OCI-LY1 (cell line): ENCODE measurements around the gene RASGRF1.
"Not testable (repeated sequence)": the region's sequence is repeated elsewhere in the genome, so short reads cannot be mapped to it uniquely, and the experiment has no call there.

Source experiments
- H2AFZ ChIP-seq: fragments of 200-600 bp; sonication (generic), shearing (Covaris generic); 2 replicates; pipeline ENCODE4 v1.6.0; 2014; ENCODE audit warnings: antibody characterized with exemption, mild to moderate bottlenecking, low read length
- H3F3A ChIP-seq: fragments of 200-600 bp; sonication (generic), shearing (Covaris generic); 2 replicates; pipeline ENCODE4 v1.6.0; 2014; ENCODE audit warnings: mild to moderate bottlenecking, antibody characterized with exemption, low read length, moderate library complexity; ENCODE audit not compliant: insufficient read depth
- H3K27ac ChIP-seq: fragments of 200-600 bp; sonication (generic); 2 replicates; pipeline ENCODE4 v1.5.1; 2014; ENCODE audit warnings: low read length, mixed run types, mild to moderate bottlenecking, low read depth; ENCODE audit not compliant: poor library complexity, severe bottlenecking
- H3K27me3 ChIP-seq: fragments of 200-600 bp; sonication (generic); 2 replicates; pipeline ENCODE4 v1.6.0; 2014; ENCODE audit warnings: antibody characterized with exemption, mild to moderate bottlenecking, low read length, moderate library complexity; ENCODE audit not compliant: insufficient read depth
- H3K36me3 ChIP-seq: fragments of 200-600 bp; sonication (generic); 2 replicates; pipeline ENCODE4 v1.6.1; 2014; ENCODE audit warnings: mild to moderate bottlenecking, antibody characterized with exemption, low read length, moderate library complexity, mixed read lengths; ENCODE audit not compliant: insufficient read depth
- H3K4me1 ChIP-seq: fragments of 200-600 bp; sonication (generic); 2 replicates; pipeline ENCODE4 v1.5.1; 2014; ENCODE audit warnings: mild to moderate bottlenecking, low read length, moderate library complexity; ENCODE audit not compliant: insufficient read depth, severe bottlenecking
- H3K4me2 ChIP-seq: fragments of 200-600 bp; sonication (generic), shearing (Covaris generic); 2 replicates; pipeline ENCODE4 v1.6.1; 2014; ENCODE audit warnings: low read length
- H3K4me3 ChIP-seq: fragments of 200-600 bp; sonication (generic); 2 replicates; pipeline ENCODE4 v1.5.1; 2014; ENCODE audit warnings: low read length, low read depth, mild to moderate bottlenecking, mixed read lengths; ENCODE audit not compliant: poor library complexity, severe bottlenecking
- H3K79me2 ChIP-seq: fragments of 200-600 bp; shearing (Covaris generic); 2 replicates; pipeline ENCODE4 v1.6.1; 2016; ENCODE audit warnings: mixed run types, low read length, mixed read lengths; ENCODE audit not compliant: insufficient read depth
- H3K9ac ChIP-seq: fragments of 200-600 bp; sonication (generic), shearing (Covaris generic); 2 replicates; pipeline ENCODE4 v1.6.1; 2014; ENCODE audit warnings: mild to moderate bottlenecking, low read length, mixed read lengths
- H3K9me2 ChIP-seq: fragments of 200-600 bp; sonication (generic), shearing (Covaris generic); 2 replicates; pipeline ENCODE4 v1.6.1; 2014; ENCODE audit warnings: low read depth, mild to moderate bottlenecking, low read length, mixed read lengths
- H3K9me3 ChIP-seq: fragments of 200-600 bp; shearing (Covaris generic); 2 replicates; pipeline ENCODE4 v1.6.1; 2014; ENCODE audit warnings: low read length, mixed read lengths
- H4K20me1 ChIP-seq: fragments of 200-600 bp; sonication (generic), shearing (Covaris generic); 2 replicates; pipeline ENCODE4 v1.6.0; 2016; ENCODE audit warnings: mild to moderate bottlenecking, low read length; ENCODE audit not compliant: insufficient read depth
- CTCF ChIP-seq: fragments of 200-600 bp; sonication (generic), shearing (Covaris generic); IDR thresholded peaks from 2 replicates; pipeline ENCODE4 v1.5.1; 2017; ENCODE audit warnings: mild to moderate bottlenecking, antibody characterized with exemption, low read length, moderate library complexity, mixed read lengths
- EZH2 ChIP-seq: fragments of 200-600 bp; sonication (generic), shearing (Covaris generic); IDR thresholded peaks from 2 replicates; pipeline ENCODE4 v1.8.0; 2017; ENCODE audit warnings: borderline replicate concordance, mixed run types, mild to moderate bottlenecking, antibody characterized with exemption, low read length, moderate library complexity, mixed read lengths

RASGRF1 gene

GRCh38 chr15:78996894-78997275 is 93.7 kb downstream of the RASGRF1 start:
- Histone ChIP-seq H3K9me3 (no peaks in the 10 kb centered on the region), H3K9ac (no peak overlapping the region), H3K4me1 (peaks cover 13% of the 10 kb centered on the region), H3K9me2 (no peaks in the 10 kb centered on the region), H3K4me3 (no peak overlapping the region), H4K20me1 (no peaks in the 10 kb centered on the region), H3K79me2 (no peaks in the 10 kb centered on the region), H3K4me2 (no peak overlapping the region), H3K27me3 (no peaks in the 10 kb centered on the region), H3K27ac (no peak overlapping the region), H3F3A (no peaks in the 10 kb centered on the region), H2AFZ (no peak overlapping the region), H3K36me3 (no peaks in the 10 kb centered on the region)
- TF ChIP-seq EZH2 (no peak), CTCF (no peak)

GRCh38 chr15:78995921-78996893 is 94.4 kb downstream of the RASGRF1 start:
- no peak overlapping the region for H3K9ac ChIP-seq
- no peaks in the 10 kb centered on the region for H3K36me3 ChIP-seq
- H3K4me3 ChIP-seq, result no peak overlapping the region
- H3K4me1 ChIP-seq, result peaks cover 11% of the 10 kb centered on the region
- TF ChIP-seq EZH2, result no peak
- TF ChIP-seq CTCF, result no peak
- H3F3A ChIP-seq, result no peaks in the 10 kb centered on the region
- no peak overlapping the region for H3K4me2 ChIP-seq
- H4K20me1 ChIP-seq, result no peaks in the 10 kb centered on the region
- H3K27ac ChIP-seq, result no peak overlapping the region
- no peaks in the 10 kb centered on the region for H3K27me3 ChIP-seq
- H3K79me2 ChIP-seq, result no peaks in the 10 kb centered on the region
- no peaks in the 10 kb centered on the region for H3K9me3 ChIP-seq
- no peak overlapping the region for H2AFZ ChIP-seq
- no peaks in the 10 kb centered on the region for H3K9me2 ChIP-seq

GRCh38 chr15:78995161-78995560 is 95.4 kb downstream of the RASGRF1 start:
- H3K79me2 ChIP-seq, H3K27me3 ChIP-seq, H3F3A ChIP-seq, H3K9me3 ChIP-seq, H2AFZ ChIP-seq, H3K9me2 ChIP-seq, H3K36me3 ChIP-seq, H3K9ac ChIP-seq, H3K27ac ChIP-seq, H3K4me3 ChIP-seq, H3K4me2 ChIP-seq, H4K20me1 ChIP-seq: not testable (repeated sequence)
- peaks cover 11% of the 10 kb centered on the region for H3K4me1 ChIP-seq
